ENCODE results near the gene FDX2. TPM values are rescaled to one million over a fixed set of nuclear protein-coding genes. Genes with fewer than 3 reads are reported as not detected.
"Not testable (repeated sequence)": the region's sequence is repeated elsewhere in the genome, so short reads cannot be mapped to it uniquely, and the experiment has no call there.

Gene FDX2
- 10 to 100 TPM; 16.2 to 28.3 (median 21.7) TPM for polyA plus RNA-seq (ENCODE audit: insufficient read length in 4 of 4)

GRCh38 chr19:10315335-10316214 lies at the start of gene FDX2:
Gene FDX2 (minus strand): TSS chr19:10316015. CDS start chr19:10315996, 19 bp downstream.
- peak in 1 of 4 donors; percentile 70 for DNase-seq (ENCODE audit: low read depth in 4 of 4, low spot score in 2 of 4)

GRCh38 chr19:10365518-10365917 lies 49.7 kb upstream of the FDX2 start:
- no peak for DNase-seq (ENCODE audit: low read depth in 4 of 4, low spot score in 2 of 4)

GRCh38 chr19:10364644-10365043 lies 48.8 kb upstream of the FDX2 start:
- DNase-seq (ENCODE audit: low read depth in 4 of 4, low spot score in 2 of 4), result no peak

- no peak for DNase-seq (ENCODE audit: low read depth in 4 of 4, low spot score in 2 of 4)
Observed at GRCh38 chr19:10363789-10364281, 48.0 kb upstream of the FDX2 start.

- no peak for DNase-seq (ENCODE audit: low read depth in 4 of 4, low spot score in 2 of 4)
Observed at GRCh38 chr19:10362259-10362658, 46.4 kb upstream of the FDX2 start.

GRCh38 chr19:10361569-10362011 lies 45.8 kb upstream of the FDX2 start:
- no peak for DNase-seq (ENCODE audit: low read depth in 4 of 4, low spot score in 2 of 4)

GRCh38 chr19:10356431-10356830 lies 40.6 kb upstream of the FDX2 start:
- DNase-seq (ENCODE audit: low read depth in 4 of 4, low spot score in 2 of 4), result no peak

- DNase-seq (ENCODE audit: low read depth in 4 of 4, low spot score in 2 of 4), result peak in 2 of 4 donors; percentile 4 to 37
Observed at GRCh38 chr19:10353793-10354391, 38.1 kb upstream of the FDX2 start.

- peak in 2 of 4 donors; percentile 11 to 62 for DNase-seq (ENCODE audit: low read depth in 4 of 4, low spot score in 2 of 4)
Observed at GRCh38 chr19:10352764-10353671, 37.2 kb upstream of the FDX2 start.

- DNase-seq (ENCODE audit: low read depth in 4 of 4, low spot score in 2 of 4), result no peak
Observed at GRCh38 chr19:10346509-10346908, 30.7 kb upstream of the FDX2 start.

- DNase-seq (ENCODE audit: low read depth in 4 of 4, low spot score in 2 of 4), result no peak
Observed at GRCh38 chr19:10344780-10345179, 29.0 kb upstream of the FDX2 start.

GRCh38 chr19:10343495-10343894 lies 27.7 kb upstream of the FDX2 start:
- DNase-seq (ENCODE audit: low read depth in 4 of 4, low spot score in 2 of 4), result no peak

- DNase-seq (ENCODE audit: low read depth in 4 of 4, low spot score in 2 of 4), result no peak
Observed at GRCh38 chr19:10339977-10340376, 24.2 kb upstream of the FDX2 start.

GRCh38 chr19:10339380-10339960 lies 23.7 kb upstream of the FDX2 start, which contains the start of gene ICAM3:
Gene ICAM3 (minus strand): TSS chr19:10339624. CDS start chr19:10339614, 10 bp downstream.
- no peak for DNase-seq (ENCODE audit: low read depth in 4 of 4, low spot score in 2 of 4)

GRCh38 chr19:10338940-10339339 lies 23.1 kb upstream of the FDX2 start:
- DNase-seq (ENCODE audit: low read depth in 4 of 4, low spot score in 2 of 4), result no peak

- not testable (repeated sequence) for DNase-seq (ENCODE audit: low read depth in 4 of 4, low spot score in 2 of 4)
Observed at GRCh38 chr19:10336725-10337124, 20.9 kb upstream of the FDX2 start.

- no peak for DNase-seq (ENCODE audit: low read depth in 4 of 4, low spot score in 2 of 4)
Observed at GRCh38 chr19:10335352-10335985, 19.7 kb upstream of the FDX2 start.

GRCh38 chr19:10334588-10335351 lies 19.0 kb upstream of the FDX2 start:
- peak in 2 of 4 donors; percentile 39 to 78 for DNase-seq (ENCODE audit: low read depth in 4 of 4, low spot score in 2 of 4)
